GM12878 (cell line): ENCODE data around the gene LDLRAD3. TPM values are rescaled to one million over a fixed set of nuclear protein-coding genes. Genes with fewer than 3 reads are reported as not detected.

ENCODE experiments used
- ATAC-seq: fragments of 200-7000 bp; cut with Tn5 transposase; 3 replicates; pipeline ENCODE4 v1.9.1; 2020; ENCODE audit warnings: mild to moderate bottlenecking, moderate library complexity
- BruUV-seq: library from RNA; stranded (reverse); fragments of 400-500 nt; replicated peaks from 2 replicates; lab custom pipeline; 2021; lab: Mats Ljungman, UMichigan
- CTCF ChIA-PET: fragments of 300-600 bp; sonication (Branson Sonifier 250); formaldehyde crosslinking; extraction: SDS; loops from one replicate; lab custom pipeline; 2021; ENCODE audit warnings: inconsistent platforms; lab: Yijun Ruan, JAX
- POLR2A ChIA-PET: fragments of 350-600 bp; formaldehyde crosslinking; extraction: SDS; loops from one replicate; lab custom pipeline; 2021; ENCODE audit warnings: inconsistent platforms; lab: Charles Lee
- RAD21 ChIA-PET: fragments of 300-600 bp; sonication (Branson Sonifier 250); formaldehyde crosslinking; loops from one replicate; lab custom pipeline; 2023; ENCODE audit warnings: antibody characterized with exemption; ENCODE audit not compliant: unreplicated experiment; lab: Charles Lee
- SMC1A ChIA-PET: fragments of 300-600 bp; sonication (Branson Sonifier 250); formaldehyde crosslinking; loops from one replicate; lab custom pipeline; 2023; ENCODE audit not compliant: unreplicated experiment, uncharacterized antibody; lab: Charles Lee
- DNase-seq: peaks from one replicate; pipeline ENCODE4 v3.0.0-alpha.2; 2011; ENCODE audit warnings: low read depth, low spot score
- FAIRE-seq: peaks from 3 replicates; lab custom pipeline; 2011; peaks lifted over from hg19 to GRCh38; lab: Jason Lieb, UNC
- H2AFZ ChIP-seq: 2 replicates; pipeline ENCODE4 v1.6.0; 2011; ENCODE audit warnings: low read depth, low read length, control low read depth; ENCODE audit not compliant: control insufficient read depth
- H3K27ac ChIP-seq: 2 replicates; pipeline ENCODE4 v1.5.1; 2011; ENCODE audit warnings: control low read depth; ENCODE audit not compliant: control insufficient read depth, insufficient read depth
- H3K27me3 ChIP-seq, 2 experiments: replicated peaks in 1 of 2; 2 replicates each; pipeline versions ENCODE4 v1.6.0 to v1.6.1; 2011; ENCODE audit warnings: low read length in 1 of 2; ENCODE audit not compliant: control insufficient read depth in 2 of 2, insufficient read depth in 2 of 2
- H3K36me3 ChIP-seq, 2 experiments: 2 replicates each; pipeline ENCODE4 v1.5.1; 2011; ENCODE audit warnings: low read length in 1 of 2; ENCODE audit not compliant: control insufficient read depth in 2 of 2, insufficient read depth in 2 of 2
- H3K4me1 ChIP-seq: 2 replicates; pipeline ENCODE4 v1.6.1; 2011; ENCODE audit warnings: mild to moderate bottlenecking, low read length, moderate library complexity, mixed read lengths; ENCODE audit not compliant: control insufficient read depth, insufficient read depth
- H3K4me2 ChIP-seq: 2 replicates; pipeline ENCODE4 v1.6.0; 2011; ENCODE audit warnings: control low read depth; ENCODE audit not compliant: control insufficient read depth, insufficient read depth
- H3K4me3 ChIP-seq: fragments of 200-600 bp; sonication (generic); 2 replicates; pipeline ENCODE4 v1.5.1; 2016
- H3K79me2 ChIP-seq: 2 replicates; pipeline ENCODE4 v1.6.0; 2011; ENCODE audit warnings: low read length; ENCODE audit not compliant: control insufficient read depth, insufficient read depth
- H3K9ac ChIP-seq: 2 replicates; pipeline ENCODE4 v1.8.0; 2011; ENCODE audit warnings: low read length, control low read depth, mixed read lengths; ENCODE audit not compliant: control insufficient read depth, insufficient read depth
- H3K9me3 ChIP-seq: replicated peaks from 3 replicates; pipeline ENCODE4 v1.5.1; 2011; ENCODE audit warnings: mild to moderate bottlenecking, low read length; ENCODE audit not compliant: control insufficient read depth, insufficient read depth
- H4K20me1 ChIP-seq: 2 replicates; pipeline ENCODE4 v1.6.0; 2011; ENCODE audit not compliant: control insufficient read depth, insufficient read depth
- BRCA1 ChIP-seq: IDR thresholded peaks from 2 replicates; pipeline ENCODE4 v1.6.1; 2011; ENCODE audit warnings: low read depth, low read length, improper control_type of control experiment
- CHD2 ChIP-seq: IDR thresholded peaks from 2 replicates; pipeline ENCODE4 v1.6.1; 2011; ENCODE audit warnings: low read depth, low read length, improper control_type of control experiment, borderline replicate concordance
- DPF2 ChIP-seq: fragments of 450-650 bp; IDR thresholded peaks from 2 replicates; pipeline ENCODE4 v1.6.1; 2017; ENCODE audit warnings: mild to moderate bottlenecking
- GATAD2B ChIP-seq: fragments of 450-650 bp; conservative IDR thresholded peaks from 2 replicates; pipeline ENCODE4 v1.6.1; 2017; ENCODE audit warnings: low read depth, mild to moderate bottlenecking, moderate library complexity
- IKZF1 ChIP-seq: fragments of 450-650 bp; conservative IDR thresholded peaks from 2 replicates; pipeline ENCODE4 v1.6.1; 2017; ENCODE audit warnings: antibody characterized with exemption, mild to moderate bottlenecking
- POLR2AphosphoS2 ChIP-seq: IDR thresholded peaks from 2 replicates; pipeline ENCODE4 v1.6.1; 2011; ENCODE audit warnings: low read depth, mild to moderate bottlenecking, low read length, improper control_type of control experiment, moderate library complexity
- RBBP5 ChIP-seq: fragments of 200-600 bp; sonication (generic); conservative IDR thresholded peaks from 2 replicates; pipeline ENCODE4 v1.6.1; 2016
- SMC3 ChIP-seq: IDR thresholded peaks from 2 replicates; pipeline ENCODE4 v1.6.1; 2011; ENCODE audit warnings: low read length, improper control_type of control experiment, borderline replicate concordance
- TAF1 ChIP-seq: IDR thresholded peaks from 2 replicates; pipeline ENCODE4 v1.6.1; 2011; ENCODE audit warnings: mild to moderate bottlenecking, low read depth, low read length, borderline replicate concordance
- YY1 ChIP-seq: IDR thresholded peaks from 2 replicates; pipeline ENCODE4 v1.6.1; 2011; ENCODE audit warnings: low read depth, mild to moderate bottlenecking, low read length
- ZBTB33 ChIP-seq: fragments of 450-650 bp; IDR thresholded peaks from 2 replicates; pipeline ENCODE4 v1.6.1; 2017; ENCODE audit warnings: mild to moderate bottlenecking
- ZNF207 ChIP-seq: fragments of 450-650 bp; IDR thresholded peaks from 2 replicates; pipeline ENCODE4 v1.6.1; 2014; ENCODE audit warnings: antibody characterized with exemption, mild to moderate bottlenecking, borderline replicate concordance
- ZNF217 ChIP-seq: fragments of 450-650 bp; IDR thresholded peaks from 2 replicates; pipeline ENCODE4 v1.6.1; 2017; ENCODE audit warnings: antibody characterized with exemption, mild to moderate bottlenecking
- ZNF384 ChIP-seq: IDR thresholded peaks from 2 replicates; pipeline ENCODE4 v1.6.1; 2012; ENCODE audit warnings: low read depth, mild to moderate bottlenecking, low read length, improper control_type of control experiment, borderline replicate concordance
- ZZZ3 ChIP-seq: IDR thresholded peaks from 2 replicates; pipeline ENCODE4 v1.6.1; 2011; ENCODE audit warnings: low read depth; ENCODE audit not compliant: control insufficient read depth, insufficient read length
- WGBS: methylation state at CpG from one replicate; pipeline ENCODE4 v1.1.6; 2016; ENCODE audit warnings: low lambda C conversion rate; ENCODE audit not compliant: insufficient replicate concordance, insufficient coverage; ENCODE audit errors: missing lambda C conversion rate; 5-methylcytosine and 5-hydroxymethylcytosine counted together
- in situ Hi-C: fragments of 300-500 bp; cut with MboI; formaldehyde crosslinking; loops from 9 replicates; pipeline ENCODE4 v1.14.3; 2018; ENCODE audit warnings: mixed read lengths
- intact Hi-C: fragments of 100-400 bp; cut with micrococcal nuclease; formaldehyde crosslinking; loops from one replicate; pipeline ENCODE4 v1.14.2; 2022; ENCODE audit not compliant: unreplicated experiment
- polyA plus RNA-seq, 11 experiments: library from polyadenylated mRNA; depleted of rRNA in 4 of 11; unstranded in 6 of 11; stranded (reverse) in 5 of 11; fragments of >200 nt; fragmentation: Nextera tagmentation in 4 of 11; fragmentation: Illumina TruSeq in 1 of 11; extraction: Ambion mirVana in 4 of 11; extraction: Trizol in 1 of 11; gene quantifications; 1 replicate in 1 of 11; 2 replicates in 10 of 11; pipeline versions ENCODE4 v1.2.1 to v1.2.3, GENCODE V29; 2011 to 2016; ENCODE audit warnings: inconsistent platforms in 2 of 11, missing spikeins in 2 of 11, low read depth in 1 of 11
- total RNA-seq, 4 experiments: library from RNA; depleted of rRNA in 3 of 4; stranded (reverse); fragments of >200 nt in 3 of 4; fragmentation: Illumina TruSeq in 1 of 4; extraction: Trizol in 1 of 4; gene quantifications; 2 replicates each; pipeline versions ENCODE4 v1.2.1 to v1.2.3, GENCODE V29; 2013 to 2021

Gene LDLRAD3
- total and polyA plus RNA-seq, 10 of the 15 experiments (the other 5 are each of a cell fraction or from before 2014, with no cell fraction given) = 2.5 to 17.2 (median 10.7) TPM

DNA sequence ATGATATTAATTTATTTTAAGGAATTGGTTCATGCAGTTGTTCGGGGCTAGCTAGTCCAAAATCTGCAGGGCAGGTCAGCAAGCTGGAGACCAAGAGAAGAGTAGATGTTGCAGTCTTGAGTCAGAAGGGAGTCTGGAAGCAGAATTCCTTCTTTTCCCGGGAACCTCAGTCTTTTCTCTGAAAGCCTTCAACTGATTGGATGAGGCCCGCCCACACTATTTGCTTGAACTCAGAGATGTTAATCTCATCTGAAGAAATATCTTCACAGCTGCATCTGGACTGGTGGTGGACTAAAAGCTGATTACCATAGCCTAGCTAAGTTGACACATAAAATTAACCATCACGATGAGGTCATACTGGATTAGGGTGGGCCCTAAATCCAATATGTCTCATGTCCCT lies 223.2 kb downstream of the LDLRAD3 start (continued):
- no peak for TF ChIP-seq RBBP5
- no peak for TF ChIP-seq SMC3
- TF ChIP-seq, all 136 proteins: peak for 0

GRCh38 chr11:36167729-36168128 lies 223.9 kb downstream of the LDLRAD3 start:
- intact Hi-C loops (no loop called here), in situ Hi-C loops (no loop called here)
- Histone ChIP-seq H3K9ac (no peak overlapping the region), H3K4me2 (no peak overlapping the region), H3K79me2 (no peaks in the 10 kb centered on the region), H3K4me1 (no peaks in the 10 kb centered on the region), H3K27ac (no peak overlapping the region), H3K36me3 (no peaks in the 10 kb centered on the region), H3K4me3 (no peak overlapping the region), H3K9me3 (no peaks in the 10 kb centered on the region), H4K20me1 (no peaks in the 10 kb centered on the region; the same call in 1 of the 2 replicates), H2AFZ (no peak overlapping the region), H3K27me3 (no peaks in the 10 kb centered on the region; a peak in 1 of 4 replicates)
- ChIA-PET CTCF (interaction anchor here (0.6 kb wide), 1 partner anchor 801 kb away, joined by 3 read pairs; no protein-coding TSS in a partner anchor), POLR2A (no interaction called here), SMC1A (no interaction called here), RAD21 (interaction anchor here (1.9 kb wide), 1 partner anchor 16 kb away, joined by 4 read pairs; no protein-coding TSS in a partner anchor)
- no TSS peak for BruUV-seq
- FAIRE-seq = no peak
- 41% methylated on average over 6 of the region's 6 CpGs for WGBS
- no peak for TF ChIP-seq YY1
- TF ChIP-seq ZNF384 = no peak
- no peak for TF ChIP-seq ZNF217
- no peak for TF ChIP-seq ZBTB33
- no peak for TF ChIP-seq GATAD2B
- no peak for TF ChIP-seq POLR2AphosphoS2
- no peak for TF ChIP-seq DPF2
- TF ChIP-seq ZNF207 = no peak
- TF ChIP-seq ZZZ3 = no peak
- no peak for TF ChIP-seq BRCA1
- TF ChIP-seq IKZF1 = no peak
- TF ChIP-seq CHD2 = no peak
- TF ChIP-seq TAF1 = no peak
- ATAC-seq = no peak
- DNase-seq = no peak
